ENCODE measurements around the gene RELCH. TPM values are rescaled to one million over a fixed set of nuclear protein-coding genes. Genes with fewer than 3 reads are reported as not detected.

RELCH gene
- total and polyA plus RNA-seq, 8 donors, result 4.9 to 85.9 (median 35.8) TPM

DNA sequence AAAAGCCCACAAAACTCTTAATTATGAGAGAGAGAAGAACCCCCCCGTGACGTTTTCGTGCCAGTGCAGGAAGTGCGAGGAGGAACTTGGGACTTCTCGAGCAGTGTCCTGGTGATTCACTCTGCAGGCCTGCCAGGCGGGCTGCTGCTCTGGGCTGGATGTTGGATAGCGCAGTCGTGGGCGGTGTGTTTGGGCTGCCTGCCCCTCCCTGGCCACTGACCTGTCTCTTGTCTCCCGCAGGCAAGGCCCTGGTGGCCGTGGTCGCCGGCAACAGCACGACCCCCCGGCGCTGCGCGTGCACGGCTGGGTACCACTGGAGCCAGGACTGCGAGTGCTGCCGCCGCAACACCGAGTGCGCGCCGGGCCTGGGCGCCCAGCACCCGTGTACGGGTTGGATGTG lies 167.1 kb downstream of the RELCH start:
- TF ChIP-seq POLR2AphosphoS5 (IDR thresholded peaks at IDR 0.05), result no peak
- TF ChIP-seq CTCF (IDR thresholded peaks at IDR 0.05), result no peak
- no peak for TF ChIP-seq EP300 (IDR thresholded peaks at IDR 0.05)
- no peak for TF ChIP-seq POLR2A (IDR thresholded peaks at IDR 0.05)
- Histone ChIP-seq H3K4me1 (no peaks in the 10 kb centered on the region), H3K4me3 (no peak overlapping the region), H3K9me3 (no peaks in the 10 kb centered on the region), H3K27me3 (no peaks in the 10 kb centered on the region), H3K27ac (no peak overlapping the region), H3K36me3 (peaks cover 0 to 5% (median 0%) of the 10 kb centered on the region in 4 donors)
- no peak for DNase-seq
- intact Hi-C loops (cut with DNase I; ENCODE audit: low total_unique reads), result no loop called here
- 92 to 95% (median 93%) methylated on average over 18 to 29 of the region's 29 CpGs for WGBS, 5 donors

DNA sequence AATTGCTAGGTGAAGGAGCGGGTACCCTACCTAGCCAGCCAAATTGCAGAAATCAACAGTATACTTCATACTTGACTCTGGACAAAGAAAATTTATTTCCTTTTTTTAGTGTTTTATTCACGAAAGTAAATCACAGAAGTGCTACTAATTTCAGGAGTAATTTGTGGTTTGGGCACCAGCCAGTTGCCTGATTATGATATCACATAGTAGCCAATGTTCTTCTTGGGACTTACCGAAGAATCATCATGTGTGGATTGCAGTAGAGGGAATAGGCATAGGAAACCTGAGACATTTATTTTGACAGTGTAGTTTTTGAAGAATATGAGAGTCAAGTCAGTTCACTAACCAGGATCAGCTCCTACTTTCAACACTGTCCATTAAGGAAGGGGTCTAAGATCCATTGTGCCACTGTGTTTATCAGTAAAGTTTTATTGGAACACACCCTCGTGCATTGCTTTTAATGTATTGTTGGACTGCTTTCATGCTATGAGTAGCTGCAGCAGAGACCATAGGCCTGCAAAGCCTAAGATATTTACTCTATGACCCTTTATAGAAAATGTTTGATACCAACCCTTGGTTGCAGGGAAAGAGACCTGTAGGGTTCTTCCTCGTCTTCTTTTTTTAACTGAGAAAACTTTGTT lies 170.1 kb downstream of the RELCH start:
- TF ChIP-seq EP300 (IDR thresholded peaks at IDR 0.05) (no peak), POLR2A (IDR thresholded peaks at IDR 0.05) (no peak), POLR2AphosphoS5 (IDR thresholded peaks at IDR 0.05) (no peak), CTCF (IDR thresholded peaks at IDR 0.05) (no peak)
- Histone ChIP-seq H3K27me3 (no peaks in the 10 kb centered on the region), H3K36me3 (peaks cover 0 to 5% (median 0%) of the 10 kb centered on the region in 4 donors), H3K9me3 (no peaks in the 10 kb centered on the region), H3K4me3 (no peak overlapping the region), H3K4me1 (no peaks in the 10 kb centered on the region), H3K27ac (no peak overlapping the region)
- DNase-seq, result no peak
- intact Hi-C loops (cut with DNase I; ENCODE audit: low total_unique reads), result no loop called here
- 74 to 83% (median 77%) methylated on average over 5 of the region's 5 CpGs for WGBS, 5 donors

Small RNA genes within 50 kb of the gene (small RNA-seq; reads per million reads assigned to genes)
- 0 reads per million in 4 donors for gene RF00019

Other genes starting within 250 kb of the RELCH start
- gene PIGN, start 199 bp upstream of the RELCH start, total RNA-seq, result 100 to 1,000 TPM in 1 of 5 donors, 10 to 100 TPM in 3, 1 to 10 TPM in 1; 2.0 to 113 (median 47.1) TPM
- 1 to 10 TPM; 2.6 to 4.7 (median 4.4) TPM for gene PIGN, start 199 bp upstream of the RELCH start, polyA plus RNA-seq
- 10 to 100 TPM in 3 of 5 donors, 1 to 10 TPM in 1, under 1 TPM in 1; 0.45 to 50.3 (median 18.5) TPM for gene TNFRSF11A, start 138.1 kb downstream of the RELCH start, total RNA-seq
- gene TNFRSF11A, start 138.1 kb downstream of the RELCH start, polyA plus RNA-seq, result 1 to 10 TPM in 1 of 3 donors, under 1 TPM in 2; 0.50 to 1.2 (median 0.92) TPM

All from stomach (tissue), 9 donors.